A549 (cell line): Measurements from ENCODE around the gene PRPS2.

Source experiments
- CTCF ChIP-seq: fragments of >200 bp; sonication (Bioruptor Twin); formaldehyde crosslinking; IDR thresholded peaks from 3 replicates; pipeline ENCODE4 v1.5.1; 2016
- HMGXB4 ChIP-seq: fragments of 250-450 bp; sonication (Bioruptor Pico); IDR thresholded peaks from 2 replicates; pipeline ENCODE4 v1.5.0; 2021; ENCODE audit warnings: mild to moderate bottlenecking, moderate library complexity, borderline replicate concordance
- HOXB5 ChIP-seq: fragments of 250-450 bp; sonication (Bioruptor Pico); IDR thresholded peaks from 2 replicates; pipeline ENCODE4 v1.5.0; 2020; ENCODE audit warnings: mild to moderate bottlenecking, moderate library complexity
- MAX ChIP-seq: IDR thresholded peaks from 2 replicates; pipeline ENCODE4 v1.6.1; 2012
- POLR2AphosphoS2 ChIP-seq: conservative IDR thresholded peaks from 2 replicates; pipeline ENCODE4 v1.6.1; 2012; ENCODE audit warnings: low read length, improper control_type of control experiment, inconsistent platforms
- RCOR1 ChIP-seq: fragments of 150-350 bp; IDR thresholded peaks from 2 replicates; pipeline ENCODE4 v1.6.1; 2014; ENCODE audit warnings: antibody characterized with exemption, low read length, low read depth
- RFX5 ChIP-seq: fragments of 450-650 bp; IDR thresholded peaks from 2 replicates; pipeline ENCODE4 v1.7.1; 2014; ENCODE audit warnings: antibody characterized with exemption, mild to moderate bottlenecking, moderate library complexity
- SMC3 ChIP-seq: fragments of >200 bp; sonication (Bioruptor Twin); formaldehyde crosslinking; IDR thresholded peaks from 3 replicates; pipeline ENCODE4 v1.6.1; 2018; ENCODE audit warnings: inconsistent platforms
- USF2 ChIP-seq: fragments of 450-650 bp; IDR thresholded peaks from 2 replicates; pipeline ENCODE4 v1.6.1; 2014; ENCODE audit warnings: antibody characterized with exemption

- TF ChIP-seq CTCF (no peak), RCOR1 (no peak), RFX5 (no peak), SMC3 (no peak), HOXB5 (CRISPR knock-in tag) (no peak), HMGXB4 (CRISPR knock-in tag) (no peak), USF2 (no peak), POLR2AphosphoS2 (no peak), MAX (no peak)
These were observed 13.5 kb upstream of the PRPS2 start for GRCh38 chrX:12777670-12778069.
